SKM-1 treated with dmso at 0.1 percent for 144 hours (cell line): ENCODE data around the gene SPEG.
A peak's percentile ranks its signal among the peaks of the same experiment; 100 is the strongest.

ENCODE experiments used
- DNase-seq: peaks from one replicate; lab custom pipeline; 2025; ENCODE audit not compliant: unreplicated experiment; lab: John Stamatoyannopoulos, UW

SPEG gene

DNA sequence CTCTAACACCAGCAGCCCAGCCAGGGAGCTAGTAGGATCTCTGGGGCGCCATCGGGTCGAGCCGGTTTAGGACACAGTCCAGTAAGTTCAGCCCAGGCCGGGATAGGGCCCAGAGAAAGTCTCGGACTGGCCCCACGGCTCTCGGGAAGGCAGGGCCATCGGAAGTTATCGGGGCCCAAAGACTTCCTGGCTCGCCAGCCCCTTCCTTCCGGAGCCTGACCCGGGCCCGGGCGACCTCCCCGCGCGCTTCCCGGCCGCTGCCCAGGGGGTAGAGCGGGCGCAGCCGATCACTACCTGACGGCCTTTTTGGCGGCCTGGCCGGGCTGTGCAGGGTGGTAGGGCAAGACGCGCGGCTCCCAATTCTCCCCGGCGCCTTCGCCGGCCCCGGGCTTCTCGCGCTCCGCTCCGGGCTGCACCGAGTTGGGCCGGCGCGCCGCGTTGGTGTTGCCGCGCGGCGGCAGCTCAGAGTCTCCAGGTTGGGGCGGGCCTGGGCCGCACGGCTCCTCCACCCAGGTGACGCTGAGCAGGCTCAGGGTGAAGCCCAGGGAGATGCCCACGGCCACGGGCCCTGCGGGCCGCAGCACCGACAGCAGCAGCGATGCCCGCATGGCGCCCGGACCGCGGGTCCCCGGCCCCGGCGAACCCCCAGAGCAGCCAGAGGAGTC lies 108.4 kb downstream of the SPEG start:
- DNase-seq: no peak

DNA sequence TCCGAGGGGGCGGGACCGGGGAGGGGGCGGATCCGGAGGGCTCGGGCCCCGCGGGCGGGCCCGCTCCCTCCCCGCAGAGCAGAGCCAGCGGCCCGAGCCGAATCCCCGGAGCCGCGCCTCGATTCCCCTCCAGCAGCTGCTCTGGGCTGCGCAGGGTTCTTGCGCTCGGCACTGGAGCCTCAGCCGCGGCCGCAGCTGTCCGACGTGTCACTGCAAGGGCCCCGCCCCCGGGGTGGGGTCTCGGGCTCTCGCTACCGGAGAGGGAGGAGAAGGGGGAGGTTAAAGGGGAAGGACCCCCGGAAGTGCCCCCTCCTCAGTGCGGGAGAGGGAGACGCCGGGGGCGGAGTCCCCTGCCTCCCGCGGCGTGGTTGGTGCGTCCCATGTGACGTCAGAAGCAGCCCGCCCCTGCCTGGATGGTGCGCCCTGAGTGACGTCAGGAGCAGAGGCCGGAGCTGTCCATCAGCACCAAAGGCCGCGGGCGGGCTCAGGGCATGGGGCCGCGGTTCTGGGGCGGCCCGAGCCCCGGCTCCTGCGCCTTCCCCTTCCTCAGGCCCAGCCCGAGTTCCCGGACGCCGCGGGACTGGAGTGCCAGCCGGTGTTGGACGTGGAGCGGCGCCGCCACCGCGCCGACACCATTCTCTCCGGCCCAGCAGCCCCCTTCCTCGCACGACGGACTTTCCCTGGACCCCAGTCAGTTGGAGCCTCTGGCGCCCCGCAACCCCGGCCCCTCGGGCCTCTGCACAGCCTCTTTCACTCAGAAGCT lies 109.1 kb downstream of the SPEG start, which contains the start of the genes CHPF and TMEM198:
Gene CHPF (minus strand): TSS at position 214 of the 763 bp plus-strand sequence. CDS start 271 bp downstream, outside the sequence.
Gene TMEM198 (plus strand): TSS at position 433 of the 763 bp plus-strand sequence. CDS start 700 bp downstream, outside the sequence.
- peak; percentile 92 for DNase-seq

DNA sequence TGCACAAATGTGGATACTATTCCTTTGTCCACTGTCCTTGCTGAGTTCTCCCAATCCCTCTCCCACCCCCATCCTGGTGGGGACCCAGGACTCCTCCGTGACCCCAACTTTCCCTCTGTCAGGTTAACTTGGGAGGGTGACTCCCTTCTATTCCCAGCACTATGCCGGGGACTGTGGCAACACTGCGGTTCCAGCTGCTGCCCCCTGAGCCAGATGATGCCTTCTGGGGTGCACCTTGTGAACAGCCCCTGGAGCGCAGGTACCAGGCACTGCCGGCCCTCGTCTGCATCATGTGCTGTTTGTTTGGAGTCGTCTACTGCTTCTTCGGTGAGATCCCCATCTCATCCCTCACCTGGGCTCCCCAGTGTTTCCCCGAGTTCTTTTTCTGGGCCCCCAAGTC lies 109.9 kb downstream of the SPEG start:
- DNase-seq: no peak

DNA sequence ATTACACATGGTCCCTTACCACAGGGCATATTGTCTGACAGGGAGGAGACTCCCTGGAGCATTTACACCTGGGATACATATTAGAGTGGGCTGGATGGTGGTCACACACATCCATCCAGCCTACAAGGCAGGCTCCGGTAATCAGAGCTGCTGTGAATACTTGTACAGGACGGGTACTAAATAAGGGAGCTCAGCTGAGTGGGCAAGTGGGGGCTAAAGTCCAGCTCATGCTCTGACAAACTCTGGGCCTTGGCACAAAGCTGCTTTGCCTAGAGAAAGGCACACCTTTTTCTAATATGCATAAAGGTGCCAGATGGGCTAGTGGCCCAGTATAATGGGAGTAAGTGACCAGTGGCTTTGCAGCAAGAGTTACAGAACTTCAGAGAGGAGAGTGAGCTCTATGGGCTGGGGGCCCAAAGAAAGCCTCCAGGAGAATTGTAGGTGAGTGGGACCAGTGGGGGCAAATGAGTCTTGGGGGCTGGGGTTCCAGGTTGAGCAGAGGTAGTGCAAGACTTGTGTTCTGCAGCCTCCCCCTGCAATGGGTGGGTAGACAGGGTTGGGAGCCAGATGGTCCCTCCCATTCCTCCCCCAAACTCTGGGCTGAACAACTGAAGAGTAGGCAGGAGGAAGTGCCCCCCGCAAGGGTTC lies 110.8 kb downstream of the SPEG start:
- DNase-seq: no peak

DNA sequence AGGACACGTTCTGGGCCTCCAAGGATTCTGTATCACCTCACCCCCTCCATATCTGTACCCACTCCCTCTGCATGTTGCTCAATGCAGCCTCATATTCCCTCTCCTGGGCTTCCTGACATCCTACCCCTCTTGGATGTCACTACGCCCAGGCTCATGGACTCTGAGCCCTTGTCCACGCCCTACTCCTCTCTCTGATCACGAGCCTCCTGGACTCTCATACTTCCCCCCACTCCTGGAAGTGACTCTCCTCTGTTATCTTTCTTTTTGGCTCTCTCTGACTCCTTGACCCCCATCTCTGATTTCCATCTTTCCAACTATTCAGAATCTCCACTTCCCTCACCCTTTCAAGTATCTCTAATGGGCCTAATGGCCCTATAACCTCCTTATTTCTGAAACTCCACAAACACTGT lies 111.3 kb downstream of the SPEG start:
- DNase-seq: no peak

DNA sequence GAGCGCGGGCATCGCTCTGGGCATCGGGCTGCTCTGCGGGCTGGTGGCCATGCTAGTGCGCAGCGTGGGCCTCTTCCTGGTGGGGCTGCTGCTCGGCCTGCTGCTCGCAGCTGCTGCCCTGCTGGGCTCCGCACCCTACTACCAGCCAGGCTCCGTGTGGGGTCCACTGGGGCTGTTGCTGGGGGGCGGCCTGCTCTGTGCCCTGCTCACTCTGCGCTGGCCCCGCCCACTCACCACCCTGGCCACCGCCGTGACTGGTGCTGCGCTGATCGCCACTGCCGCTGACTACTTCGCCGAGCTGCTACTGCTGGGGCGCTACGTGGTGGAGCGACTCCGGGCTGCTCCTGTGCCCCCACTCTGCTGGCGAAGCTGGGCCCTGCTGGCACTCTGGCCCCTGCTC lies 113.0 kb downstream of the SPEG start:
- no peak for DNase-seq
